C4-2B (cell line): ENCODE results near the gene DNAH14.

Experiments used
- CTCF ChIP-seq: fragments of 450-650 bp; conservative IDR thresholded peaks from 2 replicates; pipeline ENCODE4 v1.5.1; 2017; ENCODE audit warnings: mild to moderate bottlenecking
- ZFX ChIP-seq: fragments of 450-650 bp; IDR thresholded peaks from 2 replicates; pipeline ENCODE4 v1.6.1; 2017

GRCh38 chr1:225137976-225138375, 208.5 kb downstream of the DNAH14 start:
- TF ChIP-seq CTCF (no peak), ZFX (no peak)
